K562 (cell line): ENCODE results near the gene PIK3CB. TPM values are rescaled to one million over a fixed set of nuclear protein-coding genes. Genes with fewer than 3 reads are reported as not detected.

Experiments used
- ATAC-seq: fragments of 200-7000 bp; cut with Tn5 transposase; 3 replicates; pipeline ENCODE4 v1.9.1; 2020; ENCODE audit warnings: moderate library complexity
- BruUV-seq: library from RNA; stranded (reverse); fragments of 400-500 nt; replicated peaks from 2 replicates; lab custom pipeline; 2021; lab: Mats Ljungman, UMichigan
- CTCF ChIA-PET: fragments of 300-600 bp; formaldehyde crosslinking; extraction: SDS; loops from one replicate; lab custom pipeline; 2021; ENCODE audit warnings: low intra/inter-chr PET ratio; lab: Yijun Ruan, JAX
- POLR2A ChIA-PET: fragments of 300-600, 350-650 bp; sonication (Branson Sonifier 250); formaldehyde crosslinking; extraction: SDS; loops from one replicate; lab custom pipeline; 2021; ENCODE audit warnings: antibody characterized with exemption, inconsistent platforms; lab: Yijun Ruan, JAX
- DNase-seq, 4 experiments: peaks; one replicate each; pipeline versions ENCODE4 v3.0.0 to v3.0.0-alpha.2; 2011 to 2018; ENCODE audit warnings: low spot score in 3 of 4, mixed read lengths in 3 of 4; ENCODE audit errors: extremely low read depth in 1 of 4
- FAIRE-seq: peaks from 2 replicates; lab custom pipeline; 2011; peaks lifted over from hg19 to GRCh38; lab: Jason Lieb, UNC
- H2AFZ ChIP-seq: 2 replicates; pipeline ENCODE4 v1.6.0; 2011; ENCODE audit warnings: low read depth, low read length, control low read depth, inconsistent platforms
- H3K27ac ChIP-seq: fragments of 200-600 bp; 3 replicates; pipeline ENCODE4 v1.8.0; 2011; ENCODE audit warnings: low read depth, mild to moderate bottlenecking, control low read depth, inconsistent platforms, low read length, moderate library complexity, mixed read lengths; ENCODE audit errors: extremely low read depth
- H3K27me3 ChIP-seq, 2 experiments: fragments of 300-600 bp in 1 of 2; 2 replicates in 1 of 2; 3 replicates in 1 of 2; pipeline versions ENCODE4 v1.6.0 to v1.8.0; 2011; ENCODE audit warnings: inconsistent platforms in 2 of 2, low read length in 2 of 2, mild to moderate bottlenecking in 1 of 2, mixed read lengths in 1 of 2, moderate library complexity in 1 of 2; ENCODE audit not compliant: control insufficient read depth in 2 of 2, insufficient read depth in 2 of 2
- H3K36me3 ChIP-seq: fragments of 300-600 bp; 3 replicates; pipeline ENCODE4 v1.8.0; 2011; ENCODE audit warnings: mild to moderate bottlenecking, low read length, inconsistent platforms; ENCODE audit not compliant: control insufficient read depth, insufficient read depth
- H3K4me1 ChIP-seq, 2 experiments: fragments of 200-600 bp in 1 of 2; replicated peaks in 1 of 2; 2 replicates in 1 of 2; 3 replicates in 1 of 2; pipeline versions ENCODE4 v1.5.1 to v1.8.0; 2011; ENCODE audit warnings: inconsistent platforms in 2 of 2, low read length in 2 of 2, mild to moderate bottlenecking in 1 of 2, mixed read lengths in 1 of 2, moderate library complexity in 1 of 2; ENCODE audit not compliant: control insufficient read depth in 2 of 2, insufficient read depth in 2 of 2
- H3K4me2 ChIP-seq: 2 replicates; pipeline ENCODE4 v1.6.1; 2011; ENCODE audit warnings: low read length, control low read depth, inconsistent platforms, mixed read lengths; ENCODE audit not compliant: insufficient read depth
- H3K4me3 ChIP-seq: fragments of 200-600 bp; sonication (generic), shearing (Covaris generic); 2 replicates; pipeline ENCODE4 v1.5.1; 2016; ENCODE audit warnings: control low read depth, inconsistent platforms
- H3K79me2 ChIP-seq: fragments of 200-600 bp; 3 replicates; pipeline ENCODE4 v1.8.0; 2011; ENCODE audit warnings: low read length, inconsistent platforms; ENCODE audit not compliant: control insufficient read depth, insufficient read depth
- H3K9ac ChIP-seq, 2 experiments: 2 replicates each; pipeline versions ENCODE4 v1.6.0 to v1.6.1; 2011; ENCODE audit warnings: low read depth in 2 of 2, low read length in 2 of 2, control low read depth in 1 of 2, inconsistent platforms in 1 of 2, mild to moderate bottlenecking in 1 of 2, mixed read lengths in 1 of 2; ENCODE audit not compliant: insufficient read depth in 1 of 2
- H3K9me1 ChIP-seq: one replicate; pipeline ENCODE4 v1.6.0; 2011; ENCODE audit warnings: inconsistent platforms, mild to moderate bottlenecking, low read length, moderate library complexity; ENCODE audit not compliant: control insufficient read depth, insufficient read depth
- H3K9me3 ChIP-seq: replicated peaks from 2 replicates; pipeline ENCODE4 v1.5.1; 2011; ENCODE audit warnings: low read depth, low read length, inconsistent platforms; ENCODE audit not compliant: control insufficient read depth, insufficient read depth
- H4K20me1 ChIP-seq: replicated peaks from 2 replicates; pipeline ENCODE4 v1.6.1; 2011; ENCODE audit warnings: low read length, inconsistent platforms, mixed read lengths; ENCODE audit not compliant: control insufficient read depth, insufficient read depth
- ATF6 ChIP-seq: sonication (generic); formaldehyde crosslinking; IDR thresholded peaks from 2 replicates; pipeline ENCODE4 v1.4.0; 2020; ENCODE audit warnings: mild to moderate bottlenecking, missing genetic modification reagents
- GABPA ChIP-seq: fragments of 200-800 bp; sonication (Bioruptor generic); conservative IDR thresholded peaks from 2 replicates; pipeline ENCODE4 v1.6.1; 2016; ENCODE audit warnings: low read depth, missing genetic modification characterization, missing compliant biosample characterization
- HES1 ChIP-seq: fragments of 450-650 bp; IDR thresholded peaks from 2 replicates; pipeline ENCODE4 v1.6.1; 2016; ENCODE audit warnings: low read depth, mild to moderate bottlenecking, moderate library complexity
- STAG1 ChIP-seq: sonication (generic); formaldehyde crosslinking; IDR thresholded peaks from 2 replicates; pipeline ENCODE4 v1.5.0; 2020; ENCODE audit warnings: missing genetic modification reagents, borderline replicate concordance
- TBL1XR1 ChIP-seq, 2 experiments: IDR thresholded peaks; 2 replicates each; pipeline ENCODE4 v1.6.1; 2012; ENCODE audit warnings: improper control_type of control experiment in 2 of 2, low read length in 2 of 2, mild to moderate bottlenecking in 1 of 2
- ZNF609 ChIP-seq: sonication (generic); formaldehyde crosslinking; IDR thresholded peaks from 2 replicates; pipeline ENCODE4 v1.8.1; 2023; ENCODE audit warnings: missing genetic modification reagents, mild to moderate bottlenecking, borderline replicate concordance
- WGBS: fragments of 100-300 bp; shearing (Covaris generic); methylation state at CpG from one replicate; pipeline ENCODE4 v1.1.6; 2016; ENCODE audit warnings: low coverage, mixed read lengths; ENCODE audit not compliant: insufficient coverage; ENCODE audit errors: missing lambda C conversion rate; 5-methylcytosine and 5-hydroxymethylcytosine counted together
- in situ Hi-C: fragments of 300-500 bp; cut with MboI; formaldehyde crosslinking; loops from 4 replicates; pipeline ENCODE4 v1.15.0; 2018; ENCODE audit warnings: inconsistent platforms, mixed read lengths
- intact Hi-C: fragments of 100-400 bp; cut with micrococcal nuclease; formaldehyde crosslinking; loops from 2 replicates; pipeline ENCODE4 v1.14.2; 2022
- polyA plus RNA-seq, 8 experiments: library from polyadenylated mRNA; depleted of rRNA in 4 of 8; stranded (reverse) in 5 of 8; unstranded in 3 of 8; fragments of >200 nt; fragmentation: Nextera tagmentation in 2 of 8; fragmentation: Illumina TruSeq in 1 of 8; extraction: Ambion mirVana in 2 of 8; extraction: Trizol in 1 of 8; gene quantifications; 2 replicates each; pipeline versions ENCODE4 v1.2.1 to v1.2.3, GENCODE V29; 2011 to 2014; ENCODE audit warnings: inconsistent platforms in 1 of 8, missing spikeins in 1 of 8
- total RNA-seq, 7 experiments: library from RNA; depleted of rRNA in 6 of 7; stranded (reverse); fragments of >200 nt in 6 of 7; fragmentation: Illumina TruSeq in 2 of 7; extraction: Trizol in 2 of 7; gene quantifications; 2 replicates each; pipeline versions ENCODE4 v1.2.1 to v1.2.3, GENCODE V29; 2011 to 2021; ENCODE audit warnings: low replicate concordance in 1 of 7
- TF ChIP-seq, protein P1 (sequence below): IDR thresholded peaks from 3 replicates; pipeline ENCODE4 v1.6.1; 2011; ENCODE audit warnings: borderline replicate concordance, mild to moderate bottlenecking; ENCODE audit not compliant: insufficient read length, insufficient read depth
- TF ChIP-seq, protein P2 (sequence below): sonication (generic); formaldehyde crosslinking; IDR thresholded peaks from 2 replicates; pipeline ENCODE4 v1.8.0; 2022; ENCODE audit warnings: missing genetic modification reagents, mild to moderate bottlenecking, borderline replicate concordance

PIK3CB gene
- total and polyA plus RNA-seq, 9 of the 15 experiments (the other 6 are each of a cell fraction or from before 2014, with no cell fraction given): 15.3 to 62.6 (median 28.3) TPM

DNA sequence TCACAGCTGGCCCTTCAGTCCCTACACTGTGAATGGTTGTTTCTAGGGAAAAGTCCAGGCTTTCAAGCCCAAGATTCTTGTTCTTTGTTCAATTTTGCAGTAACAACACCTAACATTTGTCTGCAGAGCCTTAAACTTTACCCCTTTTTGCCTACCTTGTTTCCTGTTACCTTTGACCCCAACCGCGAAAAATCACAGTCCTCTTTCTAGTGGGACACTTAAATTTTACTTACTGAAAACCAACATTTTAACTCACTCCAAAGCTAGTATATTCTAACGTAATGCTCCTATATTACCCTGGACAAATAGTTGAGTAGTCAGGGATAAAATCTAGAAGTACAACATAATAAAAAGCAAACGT, 649 bp upstream of the PIK3CB start (continued):
- TF ChIP-seq STAG1 (CRISPR knock-in tag) (no peak), HES1 (no peak)
- TF ChIP-seq, protein P1, sequence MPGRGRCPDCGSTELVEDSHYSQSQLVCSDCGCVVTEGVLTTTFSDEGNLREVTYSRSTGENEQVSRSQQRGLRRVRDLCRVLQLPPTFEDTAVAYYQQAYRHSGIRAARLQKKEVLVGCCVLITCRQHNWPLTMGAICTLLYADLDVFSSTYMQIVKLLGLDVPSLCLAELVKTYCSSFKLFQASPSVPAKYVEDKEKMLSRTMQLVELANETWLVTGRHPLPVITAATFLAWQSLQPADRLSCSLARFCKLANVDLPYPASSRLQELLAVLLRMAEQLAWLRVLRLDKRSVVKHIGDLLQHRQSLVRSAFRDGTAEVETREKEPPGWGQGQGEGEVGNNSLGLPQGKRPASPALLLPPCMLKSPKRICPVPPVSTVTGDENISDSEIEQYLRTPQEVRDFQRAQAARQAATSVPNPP: no peak

- peak overlapping the region; percentile 79 for H2AFZ ChIP-seq
- H3K79me2 ChIP-seq: peaks cover 72% of the 10 kb centered on the region
- TF ChIP-seq, protein P2, sequence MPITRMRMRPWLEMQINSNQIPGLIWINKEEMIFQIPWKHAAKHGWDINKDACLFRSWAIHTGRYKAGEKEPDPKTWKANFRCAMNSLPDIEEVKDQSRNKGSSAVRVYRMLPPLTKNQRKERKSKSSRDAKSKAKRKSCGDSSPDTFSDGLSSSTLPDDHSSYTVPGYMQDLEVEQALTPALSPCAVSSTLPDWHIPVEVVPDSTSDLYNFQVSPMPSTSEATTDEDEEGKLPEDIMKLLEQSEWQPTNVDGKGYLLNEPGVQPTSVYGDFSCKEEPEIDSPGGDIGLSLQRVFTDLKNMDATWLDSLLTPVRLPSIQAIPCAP: no peak
- TF ChIP-seq TBL1XR1 (IDR thresholded peaks at IDR 0.05; ENCODE audit: low read length in 2 of 2): 0 out of 4 replicates have a peak, but pooled peaks of 1 of the 2 experiments have one; percentile 6
- no peak for TF ChIP-seq ZNF609 (CRISPR knock-in tag)
- peak; percentile 33; the same call in 1 of the 2 replicates for TF ChIP-seq GABPA (tag)
- no peak for TF ChIP-seq ATF6 (CRISPR knock-in tag)
Observed at GRCh38 chr3:138833899-138834595, 681 bp downstream of the PIK3CB start.

More at GRCh38 chr3:138833899-138834595, 681 bp downstream of the PIK3CB start:
- Histone ChIP-seq H3K27me3 (no peaks in the 10 kb centered on the region), H3K36me3 (peaks cover 25% of the 10 kb centered on the region), H3K4me2 (peak overlapping the region; percentile 91), H4K20me1 (no peaks in the 10 kb centered on the region), H3K9ac (peak overlapping the region; percentile 88 to 92), H3K9me3 (peaks cover 7% of the 10 kb centered on the region), H3K4me3 (peak overlapping the region; percentile 99), H3K4me1 (peaks cover 8% of the 10 kb centered on the region in 2 experiments; a peak in 4 of 5 replicates), H3K9me1 (no peaks in the 10 kb centered on the region), H3K27ac (peak overlapping the region; percentile 91)
- FAIRE-seq (no peak), ATAC-seq (peak; percentile 85), DNase-seq (peak; percentile 82 to 86 (median 82))
- BruUV-seq: no TSS peak
- intact Hi-C loops: loop anchor here (1.0 to 10.0 kb wide), 5 partner anchors 29 to 239 kb away; partner anchors contain the start of gene CEP70
- WGBS: 0% methylated on average over 34 of the region's 43 CpGs
- ChIA-PET POLR2A (interaction anchor here (0.5 to 1.9 kb wide), 7 partner anchors 12 to 107 kb away, joined by 3 to 6 read pairs (median 3); no protein-coding TSS in a partner anchor), CTCF (interaction anchor here (2.6 to 2.8 kb wide), 2 partner anchors 81 to 82 kb away, joined by 10 to 21 read pairs; no protein-coding TSS in a partner anchor)
- in situ Hi-C loops: loop anchor here (5.0 kb wide), 1 partner anchor 83 kb away; no protein-coding TSS in a partner anchor
